Measurements from ENCODE around the gene PRDM8.
A peak's percentile ranks its signal among the peaks of the same experiment; 100 is the strongest.
"Not testable (repeated sequence)": the region's sequence is repeated elsewhere in the genome, so short reads cannot be mapped to it uniquely, and the experiment has no call there.

The PRDM8 gene

GRCh38 chr4:80196922-80197573 is at the start of gene PRDM8:
Gene PRDM8, plus strand, starts transcription at chr4:80197503. Its CDS starts 2,578 bp downstream, at chr4:80200081.
- no peak for DNase-seq

- DNase-seq = no peak
Observed at GRCh38 chr4:80150387-80151180, 46.7 kb upstream of the PRDM8 start.

GRCh38 chr4:80151981-80152380 is 45.3 kb upstream of the PRDM8 start:
- DNase-seq = no peak

GRCh38 chr4:80153874-80154544 is 43.3 kb upstream of the PRDM8 start:
- no peak for DNase-seq

- DNase-seq = no peak
Observed at GRCh38 chr4:80154545-80154933, 42.8 kb upstream of the PRDM8 start.

GRCh38 chr4:80155316-80155982 is 41.9 kb upstream of the PRDM8 start:
- no peak for DNase-seq

- no peak for DNase-seq
Observed at GRCh38 chr4:80156410-80156809, 40.9 kb upstream of the PRDM8 start.

- DNase-seq = no peak
Observed at GRCh38 chr4:80161413-80162058, 35.8 kb upstream of the PRDM8 start.

- DNase-seq = no peak
Observed at GRCh38 chr4:80162418-80162817, 34.9 kb upstream of the PRDM8 start.

GRCh38 chr4:80165855-80166254 is 31.4 kb upstream of the PRDM8 start:
- no peak for DNase-seq

GRCh38 chr4:80171251-80171650 is 26.1 kb upstream of the PRDM8 start:
- no peak for DNase-seq

- peak; percentile 87 for DNase-seq
Observed at GRCh38 chr4:80171656-80172055, 25.6 kb upstream of the PRDM8 start.

- peak; percentile 82 for DNase-seq
Observed at GRCh38 chr4:80172203-80172602, 25.1 kb upstream of the PRDM8 start.

GRCh38 chr4:80173401-80173800 is 23.9 kb upstream of the PRDM8 start:
- DNase-seq = peak; percentile 91

- no peak for DNase-seq
Observed at GRCh38 chr4:80173841-80174240, 23.5 kb upstream of the PRDM8 start.

- not testable (repeated sequence) for DNase-seq
Observed at GRCh38 chr4:80177793-80178192, 19.5 kb upstream of the PRDM8 start.

- no peak for DNase-seq
Observed at GRCh38 chr4:80178964-80179363, 18.3 kb upstream of the PRDM8 start.

- no peak for DNase-seq
Observed at GRCh38 chr4:80179637-80180161, 17.6 kb upstream of the PRDM8 start.

GRCh38 chr4:80180743-80181142 is 16.6 kb upstream of the PRDM8 start:
- DNase-seq = peak; percentile 70

GRCh38 chr4:80182237-80182866 is 15.0 kb upstream of the PRDM8 start:
- peak; percentile 64 for DNase-seq

GRCh38 chr4:80183250-80184052 is 13.9 kb upstream of the PRDM8 start:
- DNase-seq = no peak

Data from activated CD4-positive, alpha-beta T cell treated with anti-CD3 and anti-CD28 coated beads, Interleukin-2, amount 50 U/mL, for 16 hours (primary cell).